ENCODE measurements around the gene PEAK1. TPM values are rescaled to one million over a fixed set of nuclear protein-coding genes. Genes with fewer than 3 reads are reported as not detected.

Gene PEAK1
- total RNA-seq, 1 experiment from 2014 or later: 21.2 TPM

- H3K23me2 ChIP-seq (ENCODE audit: insufficient read length, low read depth, low read length, poor library complexity, severe bottlenecking): no peaks in the 10 kb centered on the region
- no peaks in the 10 kb centered on the region for H3K79me1 ChIP-seq (ENCODE audit: insufficient read depth, low read depth, low read length, poor library complexity, severe bottlenecking)
- no peak overlapping the region for H3T11ph ChIP-seq (ENCODE audit: low read length)
- H3K14ac ChIP-seq (ENCODE audit: insufficient read depth, low read length): no peak overlapping the region
- H3K18ac ChIP-seq (ENCODE audit: insufficient read length, low read depth, low read length): no peak overlapping the region
- H3K4me1 Mint-ChIP-seq: no peaks in the 10 kb centered on the region
- no peak overlapping the region for H2BK20ac ChIP-seq (ENCODE audit: low read depth, low read length, poor library complexity, severe bottlenecking)
- H3K27ac Mint-ChIP-seq: no peak overlapping the region
- no peaks in the 10 kb centered on the region for H3K79me2 ChIP-seq (ENCODE audit: insufficient read depth, low read length)
- peaks cover 16 to 21% of the 10 kb centered on the region in 2 experiments; a peak in 4 of 5 replicates for H3K9me3 Mint-ChIP-seq
- WGBS (ENCODE audit: extremely low coverage, insufficient read length, low lambda C conversion rate): no CpG with 5 or more reads among the region's 4 CpGs
- no peak overlapping the region for H3K4me2 ChIP-seq (ENCODE audit: insufficient read depth, insufficient read length, low read length)
- no peak overlapping the region for H2AK5ac ChIP-seq (ENCODE audit: insufficient read length, low read length)
- no peak overlapping the region for H4K8ac ChIP-seq (replicated peaks; ENCODE audit: insufficient read length, low read depth, low read length)
- no peak overlapping the region for H3K9ac ChIP-seq (ENCODE audit: extremely low read depth, insufficient read length, low read length)
- no peak overlapping the region for H4K91ac ChIP-seq (ENCODE audit: insufficient read length, low read depth, low read length)
- no peak for DNase-seq
- no peak overlapping the region for H2AFZ ChIP-seq (ENCODE audit: low read length)
- TF ChIP-seq CTCF (conservative IDR thresholded peaks at IDR 0.05): no peak
- H3K4me1 ChIP-seq (ENCODE audit: insufficient read depth, low read length): no peaks in the 10 kb centered on the region
- no peak overlapping the region for H3K56ac ChIP-seq (ENCODE audit: insufficient read length, low read depth, low read length)
- H4K5ac ChIP-seq (ENCODE audit: insufficient read length, low read depth, low read length): no peak overlapping the region
- H3K27me3 Mint-ChIP-seq (ENCODE audit: low read depth): no peaks in the 10 kb centered on the region
- H2BK120ac ChIP-seq (ENCODE audit: low read depth, low read length, poor library complexity, severe bottlenecking): no peak overlapping the region
- H3K36me3 Mint-ChIP-seq (ENCODE audit: insufficient read depth in 1 of 3, low read depth in 3 of 3): peaks cover 28 to 40% (median 35%) of the 10 kb centered on the region in 3 experiments
- H3K4ac ChIP-seq (ENCODE audit: low read depth, low read length): no peak overlapping the region
- no peaks in the 10 kb centered on the region for H4K20me1 ChIP-seq (ENCODE audit: control insufficient read depth, insufficient read depth, insufficient read length)
- H2BK15ac ChIP-seq (ENCODE audit: low read depth, low read length): no peak overlapping the region
- H2BK12ac ChIP-seq (ENCODE audit: insufficient read length, low read depth, low read length): no peak overlapping the region
- no peak overlapping the region for H3K27ac ChIP-seq (ENCODE audit: insufficient read length, low read depth, low read length)
- H3K9me3 ChIP-seq (ENCODE audit: control insufficient read depth, low read depth, low read length): no peaks in the 10 kb centered on the region
- H3K4me3 Mint-ChIP-seq: no peak overlapping the region
- no peaks in the 10 kb centered on the region for H3K27me3 ChIP-seq (ENCODE audit: insufficient read depth, low read length)
- H2BK5ac ChIP-seq (ENCODE audit: insufficient read length, low read length): no peak overlapping the region
- H3K23ac ChIP-seq (ENCODE audit: insufficient read length, low read depth, low read length): no peak overlapping the region
Observed at GRCh38 chr15:77144492-77145070, 275.3 kb downstream of the PEAK1 start.

Measured in H9 (cell line).